NCI-H526 treated with DMSO at 0.1 percent for 48 hours (cell line): Measurements from ENCODE around the gene POLR2B.
"Not testable (repeated sequence)": the region's sequence is repeated elsewhere in the genome, so short reads cannot be mapped to it uniquely, and the experiment has no call there.

Experiments used
- DNase-seq: peaks from one replicate; lab custom pipeline; 2025; lab: John Stamatoyannopoulos, UW

POLR2B gene

GRCh38 chr4:56978750-56979303, at the start of gene POLR2B:
Gene POLR2B, plus strand, starts transcription at chr4:56978896. Its CDS starts 90 bp downstream, at chr4:56978986.
- DNase-seq: peak; percentile 88

DNA sequence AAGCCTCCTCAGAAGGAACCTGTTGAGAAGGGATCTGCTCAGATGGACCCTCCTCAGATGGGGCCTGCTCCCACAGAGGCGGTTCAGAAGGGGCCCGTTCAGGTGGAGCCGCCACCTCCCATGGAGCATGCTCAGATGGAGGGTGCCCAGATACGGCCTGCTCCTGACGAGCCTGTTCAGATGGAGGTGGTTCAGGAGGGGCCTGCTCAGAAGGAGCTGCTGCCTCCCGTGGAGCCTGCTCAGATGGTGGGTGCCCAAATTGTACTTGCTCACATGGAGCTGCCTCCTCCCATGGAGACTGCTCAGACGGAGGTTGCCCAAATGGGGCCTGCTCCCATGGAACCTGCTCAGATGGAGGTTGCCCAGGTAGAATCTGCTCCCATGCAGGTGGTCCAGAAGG, 48.1 kb upstream of the POLR2B start:
- no peak for DNase-seq

DNA sequence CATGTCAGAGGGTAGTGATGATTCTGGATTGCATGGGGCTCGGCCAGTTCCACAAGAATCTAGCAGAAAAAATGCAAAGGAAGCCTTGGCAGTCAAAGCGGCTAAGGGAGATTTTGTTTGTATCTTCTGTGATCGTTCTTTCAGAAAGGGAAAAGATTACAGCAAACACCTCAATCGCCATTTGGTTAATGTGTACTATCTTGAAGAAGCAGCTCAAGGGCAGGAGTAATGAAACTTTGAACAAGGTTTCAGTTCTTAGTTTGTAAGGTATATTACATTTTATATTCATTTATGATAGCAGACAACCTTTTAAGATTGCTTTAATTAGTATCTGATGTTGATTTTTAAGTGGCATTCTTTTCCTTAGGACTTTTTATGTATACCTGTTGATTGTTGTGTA, 46.8 kb upstream of the POLR2B start:
- DNase-seq: no peak

- DNase-seq: no peak
Measured at GRCh38 chr4:56937262-56937661, 41.4 kb upstream of the POLR2B start.

- DNase-seq: not testable (repeated sequence)
Measured at GRCh38 chr4:56939826-56940225, 38.9 kb upstream of the POLR2B start.

DNA sequence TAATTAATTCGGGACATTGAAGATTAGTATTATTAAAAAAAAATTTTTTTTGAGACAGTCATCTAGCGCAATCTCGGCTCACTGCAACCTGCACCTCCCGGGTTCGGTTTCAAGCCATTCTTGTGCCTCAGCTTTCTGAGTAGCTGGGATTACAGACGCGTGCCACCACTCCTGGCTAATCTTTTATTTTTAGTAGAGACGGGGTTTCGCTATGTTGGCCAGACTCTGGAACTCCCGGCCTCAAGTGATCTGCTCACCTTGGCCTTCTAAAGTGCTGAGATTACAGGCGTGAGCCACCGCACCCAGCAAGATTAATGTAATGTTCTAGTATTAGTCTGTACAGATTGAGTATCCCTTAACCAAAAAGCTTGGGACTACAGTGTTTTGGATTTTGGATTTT, 38.3 kb upstream of the POLR2B start:
- no peak for DNase-seq

- no peak for DNase-seq
Measured at GRCh38 chr4:56940971-56941370, 37.7 kb upstream of the POLR2B start.

GRCh38 chr4:56941403-56941802, 37.3 kb upstream of the POLR2B start:
- no peak for DNase-seq

GRCh38 chr4:56953680-56954520, 24.8 kb upstream of the POLR2B start:
- DNase-seq: no peak

GRCh38 chr4:56958111-56958517, 20.6 kb upstream of the POLR2B start:
- DNase-seq: no peak

DNA sequence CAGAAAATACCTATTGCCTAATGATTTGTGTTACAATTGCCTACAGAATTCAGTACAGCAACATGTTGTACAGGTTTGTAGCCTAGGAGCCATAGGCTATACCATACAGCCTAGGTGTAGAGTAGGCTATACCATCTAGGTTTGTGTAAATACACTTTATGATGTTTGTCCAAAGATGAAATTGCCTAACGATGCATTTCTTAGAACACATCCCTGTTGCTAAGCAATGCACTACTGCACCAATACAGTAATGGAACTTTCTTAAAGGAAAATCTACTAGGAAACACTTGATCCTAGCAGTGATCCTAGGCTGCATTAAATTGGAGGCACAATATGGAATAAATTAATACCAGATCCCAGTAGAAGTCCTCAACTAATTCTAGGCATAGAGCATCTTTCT, 19.6 kb upstream of the POLR2B start:
- DNase-seq: no peak

- no peak for DNase-seq
Measured at GRCh38 chr4:56961107-56961500, 17.6 kb upstream of the POLR2B start.

DNA sequence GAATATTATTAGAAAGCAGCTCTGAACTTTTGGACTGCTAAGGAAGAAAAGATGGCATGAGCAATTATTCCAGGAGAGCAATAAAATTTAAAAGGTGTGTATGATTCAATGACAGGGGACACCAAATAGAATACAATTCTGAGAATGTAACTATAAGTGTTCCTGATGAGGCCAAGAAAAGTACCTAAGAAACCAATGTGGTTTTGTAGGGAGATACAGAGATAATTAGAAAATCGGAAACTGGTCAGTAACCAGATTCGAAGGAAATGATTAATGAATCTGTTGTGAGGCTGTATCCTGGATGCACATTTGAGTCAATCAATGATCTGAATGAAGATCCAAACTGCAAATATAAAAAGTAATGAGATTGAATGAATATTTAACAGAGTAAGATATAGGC, 7.3 kb upstream of the POLR2B start:
- DNase-seq: no peak

DNA sequence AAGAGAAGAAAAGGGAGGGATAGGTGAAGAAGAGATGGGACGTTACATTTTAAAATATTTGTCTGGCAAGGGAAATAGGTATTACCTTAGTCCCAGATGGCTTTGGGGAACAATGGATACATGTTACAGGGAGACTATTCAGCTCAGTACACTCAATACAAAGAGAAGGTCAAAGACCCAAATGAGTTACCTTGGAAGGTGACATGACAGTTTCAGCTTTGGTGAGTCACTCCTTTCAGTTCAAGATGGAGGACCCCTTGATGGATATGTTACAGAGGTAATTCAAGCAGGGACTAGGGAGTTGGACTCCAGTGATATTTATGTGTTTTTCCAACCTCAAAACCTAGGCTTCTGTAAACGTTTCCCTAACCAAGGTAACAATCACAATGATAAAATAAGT, 6.3 kb upstream of the POLR2B start:
- DNase-seq: no peak

DNA sequence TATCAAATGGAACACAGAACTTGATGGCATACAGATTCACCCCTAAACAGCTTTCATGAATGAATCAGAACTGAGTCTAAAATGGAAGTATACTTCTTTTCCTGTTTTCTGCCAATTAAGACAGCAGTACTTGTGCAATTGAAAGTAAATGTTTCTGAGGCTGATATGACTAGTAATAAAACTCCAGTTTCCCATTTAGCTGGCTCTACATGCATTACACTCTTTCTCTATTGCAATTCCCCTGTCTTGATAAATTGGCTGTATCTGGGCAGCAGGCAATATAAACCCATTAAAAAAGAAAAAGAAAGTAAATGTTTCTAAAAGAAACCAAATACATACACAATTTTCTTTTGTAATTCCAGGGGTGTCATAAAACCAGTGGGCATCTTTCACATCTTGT, 5.9 kb upstream of the POLR2B start:
- no peak for DNase-seq

DNA sequence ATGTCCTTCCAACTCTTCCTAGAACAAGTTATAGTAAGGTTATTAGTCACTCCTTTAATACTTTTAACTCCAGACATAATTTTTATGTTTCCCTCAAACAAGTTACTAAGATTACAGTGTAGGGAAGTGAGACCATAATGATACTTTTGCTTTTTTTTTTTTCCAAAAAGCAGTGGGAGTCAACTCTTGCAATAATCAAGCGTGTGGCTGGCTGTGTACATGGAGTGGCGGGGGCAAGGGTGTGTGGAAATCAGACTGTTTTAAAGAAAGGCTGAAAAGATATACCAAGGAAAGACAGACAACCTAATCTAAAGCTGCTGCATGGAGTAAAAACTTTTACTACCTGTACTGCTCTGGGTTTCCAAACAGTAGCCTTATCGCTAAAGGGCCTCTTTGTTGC, 5.4 kb upstream of the POLR2B start:
- no peak for DNase-seq

GRCh38 chr4:56976283-56976836, 2.3 kb upstream of the POLR2B start:
- no peak for DNase-seq

GRCh38 chr4:56976837-56977320, 1.8 kb upstream of the POLR2B start:
- peak; percentile 26 for DNase-seq

DNA sequence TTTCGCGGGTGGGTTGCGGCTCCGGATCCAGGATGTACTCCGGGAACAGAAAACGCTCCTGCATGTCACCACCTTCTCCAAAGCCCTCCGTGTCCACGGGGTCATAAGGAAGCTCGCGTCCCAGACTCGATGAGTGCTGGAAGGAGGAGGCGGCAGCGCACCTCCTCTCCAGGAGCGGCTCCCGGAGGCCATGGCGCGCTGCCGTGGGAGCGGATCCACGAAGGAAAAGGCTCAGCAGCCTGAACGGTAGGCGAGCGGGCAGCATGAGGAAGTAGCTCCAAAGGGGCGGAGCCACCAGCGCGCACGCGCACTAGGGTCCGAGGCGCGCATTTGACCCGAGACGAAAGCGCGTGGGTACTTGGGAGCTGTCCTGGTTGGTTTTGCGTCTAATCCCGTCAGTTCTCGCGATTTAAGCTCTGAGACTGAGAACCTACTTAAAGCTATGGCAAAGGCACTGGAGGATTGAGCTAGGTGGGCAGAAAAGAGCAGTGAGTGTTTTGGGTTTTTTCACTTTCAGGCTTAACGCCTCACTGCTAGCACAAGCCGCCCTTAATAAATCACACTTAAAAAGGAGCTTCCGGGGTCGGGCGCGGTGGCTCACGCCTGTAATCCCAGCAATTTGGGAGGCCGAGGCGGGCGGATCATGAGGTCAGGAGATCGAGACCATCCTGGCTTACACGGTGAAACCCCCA, 1.2 kb upstream of the POLR2B start, which contains the start of gene NOA1:
NOA1 (minus strand) TSS at position 286 of the 692 bp plus-strand sequence; CDS start at position 265, 21 bp downstream.
- DNase-seq: peak; percentile 97

DNA sequence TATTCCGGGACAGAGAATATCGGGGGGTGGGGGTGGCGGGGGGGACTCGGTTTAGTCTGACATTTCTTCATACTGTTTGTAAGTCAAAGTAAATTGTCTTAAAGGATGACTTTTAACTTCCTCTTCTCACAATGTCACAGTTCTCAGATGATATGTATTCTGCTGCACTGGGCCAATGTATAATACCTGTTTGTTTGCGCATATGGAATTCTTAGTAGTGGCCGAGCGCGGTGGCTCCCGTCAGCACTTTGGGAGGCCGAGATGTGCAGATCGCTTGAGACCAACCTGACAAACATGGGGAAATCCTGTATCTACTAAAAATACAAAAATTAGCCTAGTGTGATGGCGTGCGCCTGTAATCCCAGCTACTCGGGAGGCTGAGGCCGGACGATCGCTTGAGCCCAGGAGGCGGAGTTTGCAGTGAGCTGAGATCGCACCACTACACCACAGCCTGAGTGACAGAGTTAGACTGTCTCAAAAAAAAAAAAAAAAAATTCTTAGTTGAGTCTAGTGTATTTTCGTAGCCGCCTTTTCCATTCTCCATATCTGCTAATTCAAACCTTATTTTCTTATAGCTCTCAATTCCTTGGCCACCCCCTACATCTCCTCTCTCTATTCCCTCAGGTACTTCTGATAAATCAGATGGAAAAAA, 851 bp downstream of the POLR2B start:
- DNase-seq: no peak

DNA sequence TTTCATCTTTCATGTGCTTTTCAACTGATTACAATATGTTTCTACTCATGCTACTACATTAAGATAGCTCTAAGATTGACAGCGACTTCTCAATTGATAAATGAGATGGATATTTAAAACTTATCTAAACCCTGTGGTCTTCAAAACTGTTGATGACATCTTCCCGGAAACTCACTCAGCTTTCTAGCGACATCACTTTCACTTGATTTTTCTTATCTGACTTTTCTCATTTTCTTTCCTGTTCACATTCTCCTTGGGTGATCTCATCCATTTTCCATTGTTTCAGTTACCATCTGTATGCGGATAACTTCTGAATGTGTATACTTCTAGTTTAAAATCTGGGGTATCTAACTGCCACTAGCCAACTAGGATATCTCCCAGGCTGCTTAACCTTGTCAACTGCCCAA, 3.1 kb downstream of the POLR2B start:
- no peak for DNase-seq

GRCh38 chr4:56986192-56986591, 7.5 kb downstream of the POLR2B start:
- DNase-seq: no peak
